ENCODE measurements around the gene MYO18B.

Gene MYO18B

DNA sequence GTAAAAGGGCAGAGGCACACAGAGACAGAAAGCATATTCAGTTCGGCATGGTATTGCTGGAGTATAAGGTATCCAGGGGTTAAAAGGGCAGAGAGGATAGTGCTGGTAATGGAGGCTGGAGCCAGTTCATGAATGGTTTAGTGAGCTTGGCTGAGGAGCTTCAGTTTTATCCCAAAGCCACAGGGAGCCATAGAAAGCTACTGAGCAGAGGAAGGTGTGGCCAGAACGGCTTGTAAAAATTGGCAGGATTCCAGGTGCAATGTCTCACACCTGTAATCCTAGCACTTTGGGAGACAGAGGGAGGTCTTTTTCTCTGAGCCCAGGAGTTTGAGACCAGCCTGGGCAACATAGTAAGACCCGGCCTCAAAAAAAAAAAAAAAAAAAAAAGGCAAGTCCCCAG lies 186.1 kb downstream of the MYO18B start:
- TF ChIP-seq MYC (IDR thresholded peaks at IDR 0.05; ENCODE audit: low read depth, low read length) = no peak
- TF ChIP-seq, protein P1, sequence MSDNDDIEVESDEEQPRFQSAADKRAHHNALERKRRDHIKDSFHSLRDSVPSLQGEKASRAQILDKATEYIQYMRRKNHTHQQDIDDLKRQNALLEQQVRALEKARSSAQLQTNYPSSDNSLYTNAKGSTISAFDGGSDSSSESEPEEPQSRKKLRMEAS (IDR thresholded peaks at IDR 0.05; ENCODE audit: low read depth, low read length) = no peak
- TF ChIP-seq POLR2A (IDR thresholded peaks at IDR 0.05; ENCODE audit: extremely low read depth, insufficient read length) = no peak
- TF ChIP-seq, protein P2, sequence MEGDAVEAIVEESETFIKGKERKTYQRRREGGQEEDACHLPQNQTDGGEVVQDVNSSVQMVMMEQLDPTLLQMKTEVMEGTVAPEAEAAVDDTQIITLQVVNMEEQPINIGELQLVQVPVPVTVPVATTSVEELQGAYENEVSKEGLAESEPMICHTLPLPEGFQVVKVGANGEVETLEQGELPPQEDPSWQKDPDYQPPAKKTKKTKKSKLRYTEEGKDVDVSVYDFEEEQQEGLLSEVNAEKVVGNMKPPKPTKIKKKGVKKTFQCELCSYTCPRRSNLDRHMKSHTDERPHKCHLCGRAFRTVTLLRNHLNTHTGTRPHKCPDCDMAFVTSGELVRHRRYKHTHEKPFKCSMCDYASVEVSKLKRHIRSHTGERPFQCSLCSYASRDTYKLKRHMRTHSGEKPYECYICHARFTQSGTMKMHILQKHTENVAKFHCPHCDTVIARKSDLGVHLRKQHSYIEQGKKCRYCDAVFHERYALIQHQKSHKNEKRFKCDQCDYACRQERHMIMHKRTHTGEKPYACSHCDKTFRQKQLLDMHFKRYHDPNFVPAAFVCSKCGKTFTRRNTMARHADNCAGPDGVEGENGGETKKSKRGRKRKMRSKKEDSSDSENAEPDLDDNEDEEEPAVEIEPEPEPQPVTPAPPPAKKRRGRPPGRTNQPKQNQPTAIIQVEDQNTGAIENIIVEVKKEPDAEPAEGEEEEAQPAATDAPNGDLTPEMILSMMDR (IDR thresholded peaks at IDR 0.05; ENCODE audit: low read depth, low read length) = no peak
- H3K4me3 ChIP-seq (ENCODE audit: low read depth, low read length) = no peak overlapping the region
- DNase-seq (ENCODE audit: low read depth) = no peak

DNA sequence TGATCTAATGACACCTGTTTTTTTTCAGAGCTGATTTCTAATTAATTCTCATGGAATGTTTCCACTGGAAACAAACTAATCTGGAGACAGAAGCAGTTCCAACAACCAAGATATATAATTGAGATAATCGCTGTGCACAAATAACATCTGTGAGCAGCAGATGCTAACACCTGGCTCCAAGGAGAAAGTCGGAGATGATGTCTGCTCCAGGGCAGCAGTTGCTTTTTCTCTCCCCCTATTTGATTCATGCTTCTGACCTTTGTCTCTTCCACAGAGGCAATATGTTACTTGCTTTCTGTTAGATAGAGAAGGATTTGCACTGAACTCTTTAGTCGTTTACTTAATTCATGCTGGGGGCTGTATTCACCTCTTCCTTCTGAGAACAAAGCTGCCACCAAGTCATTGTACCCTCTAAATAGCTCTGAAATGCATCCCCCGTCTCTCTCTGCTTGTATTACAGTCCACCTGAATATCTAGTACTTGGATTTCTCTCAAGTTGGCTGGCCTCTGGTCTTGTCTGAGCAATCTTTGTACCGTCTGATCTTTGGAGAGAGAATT lies 187.4 kb downstream of the MYO18B start:
- no peak overlapping the region for H3K4me3 ChIP-seq (ENCODE audit: low read depth, low read length)
- DNase-seq (ENCODE audit: low read depth) = no peak
- TF ChIP-seq POLR2A (IDR thresholded peaks at IDR 0.05; ENCODE audit: extremely low read depth, insufficient read length) = no peak
- TF ChIP-seq, protein P1 (IDR thresholded peaks at IDR 0.05; ENCODE audit: low read depth, low read length) = no peak

DNA sequence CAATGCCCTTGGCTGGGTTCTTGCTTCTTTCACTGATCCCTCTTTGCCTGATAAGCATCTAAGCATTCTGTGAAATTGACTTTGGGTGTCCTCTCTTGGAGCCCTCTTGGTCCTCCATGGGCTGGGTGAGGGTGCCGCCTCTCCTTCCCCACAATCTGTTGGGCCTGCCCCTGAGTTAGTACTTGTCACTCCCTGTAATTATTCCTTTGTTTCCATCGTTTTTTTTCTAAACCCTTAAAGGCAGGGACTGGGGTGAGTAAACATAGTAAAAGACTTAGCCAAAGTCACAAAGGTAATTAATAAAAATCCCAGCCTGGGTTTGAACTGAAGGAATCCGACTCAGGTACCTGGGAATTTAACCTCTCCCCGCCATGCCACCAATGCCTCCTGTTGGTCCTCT lies 188.1 kb downstream of the MYO18B start:
- no peak for DNase-seq (ENCODE audit: low read depth)
- no peak overlapping the region for H3K4me3 ChIP-seq (ENCODE audit: low read depth, low read length)
- TF ChIP-seq POLR2A (IDR thresholded peaks at IDR 0.05; ENCODE audit: extremely low read depth, insufficient read length) (no peak), MYC (IDR thresholded peaks at IDR 0.05; ENCODE audit: low read depth, low read length) (no peak)
- TF ChIP-seq, protein P2 (IDR thresholded peaks at IDR 0.05; ENCODE audit: low read depth, low read length) = no peak
- TF ChIP-seq, protein P1 (IDR thresholded peaks at IDR 0.05; ENCODE audit: low read depth, low read length) = no peak

DNA sequence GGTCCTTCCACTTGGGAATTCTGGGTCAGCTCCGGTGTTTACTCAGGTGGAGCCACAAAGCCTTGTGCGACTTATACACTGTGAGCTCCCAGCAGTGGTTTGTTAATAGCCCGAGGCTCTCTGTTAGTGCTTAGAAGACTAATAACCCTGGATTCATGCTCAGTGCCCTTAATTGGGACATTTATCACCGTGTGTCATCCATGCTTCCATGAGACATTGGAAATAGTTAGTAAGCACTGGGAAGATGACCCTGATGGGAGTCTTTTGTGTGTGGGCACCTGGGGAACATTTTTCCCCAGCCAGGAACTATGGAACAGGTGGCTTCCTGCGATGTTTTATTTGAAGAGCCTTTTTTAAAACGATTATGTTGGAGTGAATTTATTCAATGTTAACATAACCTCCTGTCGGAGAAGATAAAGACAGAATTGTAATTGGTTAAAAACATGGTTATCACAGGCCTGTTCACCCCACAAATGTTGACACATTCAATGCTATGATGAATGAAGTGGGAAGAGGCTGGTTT lies 188.9 kb downstream of the MYO18B start:
- no peak for DNase-seq (ENCODE audit: low read depth)
- TF ChIP-seq MYC (IDR thresholded peaks at IDR 0.05; ENCODE audit: low read depth, low read length) (no peak), POLR2A (IDR thresholded peaks at IDR 0.05; ENCODE audit: extremely low read depth, insufficient read length) (no peak)
- no peak overlapping the region for H3K4me3 ChIP-seq (ENCODE audit: low read depth, low read length)

DNA sequence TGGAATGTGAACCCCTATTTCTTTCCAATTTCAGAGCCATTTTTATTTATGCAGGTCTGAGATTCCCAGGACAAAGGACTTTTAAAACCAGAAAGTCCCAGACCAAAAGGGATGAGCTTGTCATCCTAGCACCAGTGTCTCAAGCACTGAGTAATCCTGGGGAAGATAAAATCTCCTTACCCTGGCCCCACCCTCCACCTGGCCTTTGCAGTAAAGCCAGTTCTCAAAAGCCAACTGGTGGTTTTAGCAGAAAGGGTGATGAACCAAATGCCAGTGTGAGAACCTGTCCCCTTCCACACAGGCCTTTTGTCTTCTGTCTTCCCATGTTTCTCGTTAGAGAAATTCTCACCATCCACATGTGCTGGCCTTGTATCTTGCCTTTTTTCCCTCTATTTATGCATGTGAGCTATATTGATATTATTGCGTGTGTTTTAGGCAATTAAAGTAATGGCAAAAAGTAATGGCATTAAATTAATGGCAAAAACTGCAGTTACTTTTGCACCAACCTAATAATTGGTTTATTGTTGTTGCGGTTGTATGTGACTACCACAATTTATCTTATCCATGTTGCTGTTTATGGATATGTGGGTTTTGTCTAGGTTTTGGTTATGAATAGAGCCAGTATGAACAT lies 191.3 kb downstream of the MYO18B start:
- TF ChIP-seq, protein P2 (IDR thresholded peaks at IDR 0.05; ENCODE audit: low read depth, low read length) = no peak
- no peak for DNase-seq (ENCODE audit: low read depth)
- no peak overlapping the region for H3K4me3 ChIP-seq (ENCODE audit: low read depth, low read length)

DNA sequence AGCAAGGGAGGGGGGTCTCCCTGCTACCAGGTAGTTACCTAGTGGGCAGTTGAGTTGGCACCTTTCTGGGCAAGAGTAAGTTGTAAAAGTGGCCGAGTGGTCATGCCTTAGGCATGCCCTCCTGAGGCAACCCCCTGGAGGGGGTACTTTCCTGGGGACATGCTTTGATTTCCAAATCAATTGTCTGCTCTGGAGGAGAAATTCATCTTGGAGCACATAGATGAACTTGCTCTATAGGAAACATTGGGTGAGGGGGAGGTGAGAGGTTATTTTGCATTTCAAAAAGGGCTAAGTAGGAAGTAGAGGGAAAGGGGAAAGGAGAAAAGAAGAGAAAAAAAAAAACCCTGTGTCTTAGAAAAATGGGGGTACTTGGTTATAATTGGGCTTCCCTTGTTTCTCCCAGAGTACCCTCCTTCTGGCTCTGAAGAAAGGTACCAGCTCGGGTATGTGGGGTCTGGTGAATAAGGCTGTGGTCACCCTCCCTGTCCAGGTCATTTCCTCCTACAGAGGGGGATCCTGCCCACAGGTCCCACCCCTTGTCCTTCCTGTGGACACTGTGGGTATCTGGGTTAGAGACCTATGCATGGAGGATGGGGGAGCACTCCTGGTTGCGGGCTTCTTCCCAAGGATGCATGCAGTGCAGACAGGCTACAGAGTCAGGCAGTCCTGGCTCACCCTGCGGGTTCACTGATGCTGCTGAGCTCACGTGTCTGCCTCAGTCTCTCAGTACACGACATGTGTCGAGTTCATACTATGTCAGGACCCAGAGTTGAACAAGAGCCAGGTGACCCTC lies 193.5 kb downstream of the MYO18B start:
- DNase-seq (ENCODE audit: low read depth) = no peak
- TF ChIP-seq MYC (IDR thresholded peaks at IDR 0.05; ENCODE audit: low read depth, low read length) (no peak), POLR2A (IDR thresholded peaks at IDR 0.05; ENCODE audit: extremely low read depth, insufficient read length) (no peak)
- TF ChIP-seq, protein P1 (IDR thresholded peaks at IDR 0.05; ENCODE audit: low read depth, low read length) = no peak
- TF ChIP-seq, protein P2 (IDR thresholded peaks at IDR 0.05; ENCODE audit: low read depth, low read length) = no peak
- no peak overlapping the region for H3K4me3 ChIP-seq (ENCODE audit: low read depth, low read length)

All from NB4 (cell line).